ENCODE results near the gene CP. TPM values are rescaled to one million over a fixed set of nuclear protein-coding genes. Genes with fewer than 3 reads are reported as not detected.

The CP gene
- total and polyA plus RNA-seq, 9 of the 15 experiments (the other 6 are each of a cell fraction or from before 2014, with no cell fraction given): 0.30 to 0.75 TPM; not detected in 7

- TF ChIP-seq, protein P1, sequence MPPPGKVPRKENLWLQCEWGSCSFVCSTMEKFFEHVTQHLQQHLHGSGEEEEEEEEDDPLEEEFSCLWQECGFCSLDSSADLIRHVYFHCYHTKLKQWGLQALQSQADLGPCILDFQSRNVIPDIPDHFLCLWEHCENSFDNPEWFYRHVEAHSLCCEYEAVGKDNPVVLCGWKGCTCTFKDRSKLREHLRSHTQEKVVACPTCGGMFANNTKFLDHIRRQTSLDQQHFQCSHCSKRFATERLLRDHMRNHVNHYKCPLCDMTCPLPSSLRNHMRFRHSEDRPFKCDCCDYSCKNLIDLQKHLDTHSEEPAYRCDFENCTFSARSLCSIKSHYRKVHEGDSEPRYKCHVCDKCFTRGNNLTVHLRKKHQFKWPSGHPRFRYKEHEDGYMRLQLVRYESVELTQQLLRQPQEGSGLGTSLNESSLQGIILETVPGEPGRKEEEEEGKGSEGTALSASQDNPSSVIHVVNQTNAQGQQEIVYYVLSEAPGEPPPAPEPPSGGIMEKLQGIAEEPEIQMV (tag; conservative IDR thresholded peaks at IDR 0.05; ENCODE audit: low read depth): no peak
- no peak for TF ChIP-seq SP2 (IDR thresholded peaks at IDR 0.05; ENCODE audit: extremely low read depth, low read depth, low read length, poor library complexity, severe bottlenecking)
- no peak for TF ChIP-seq NKRF (IDR thresholded peaks at IDR 0.05; ENCODE audit: borderline replicate concordance)
- TF ChIP-seq, protein P2, sequence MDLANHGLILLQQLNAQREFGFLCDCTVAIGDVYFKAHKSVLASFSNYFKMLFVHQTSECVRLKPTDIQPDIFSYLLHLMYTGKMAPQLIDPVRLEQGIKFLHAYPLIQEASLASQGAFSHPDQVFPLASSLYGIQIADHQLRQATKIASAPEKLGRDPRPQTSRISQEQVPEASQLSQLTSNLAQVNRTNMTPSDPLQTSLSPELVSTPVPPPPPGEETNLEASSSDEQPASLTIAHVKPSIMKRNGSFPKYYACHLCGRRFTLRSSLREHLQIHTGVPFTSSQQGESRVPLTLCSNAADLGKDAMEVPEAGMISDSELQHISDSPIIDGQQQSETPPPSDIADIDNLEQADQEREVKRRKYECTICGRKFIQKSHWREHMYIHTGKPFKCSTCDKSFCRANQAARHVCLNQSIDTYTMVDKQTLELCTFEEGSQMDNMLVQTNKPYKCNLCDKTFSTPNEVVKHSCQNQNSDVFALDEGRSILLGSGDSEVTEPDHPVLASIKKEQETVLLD (IDR thresholded peaks at IDR 0.05): no peak
- no peak for TF ChIP-seq RBBP5 (IDR thresholded peaks at IDR 0.05; ENCODE audit: borderline replicate concordance, insufficient read depth, low read length, poor library complexity, severe bottlenecking)
- no peak for TF ChIP-seq ZBTB5 (IDR thresholded peaks at IDR 0.05)
- TF ChIP-seq RHOXF2B (CRISPR knock-in tag; conservative IDR thresholded peaks at IDR 0.05): no peak
- peak in 1 of 2 experiments; percentile 55; a peak in 1 of 4 replicates for TF ChIP-seq ETV6 (IDR thresholded peaks at IDR 0.05; ENCODE audit: borderline replicate concordance in 1 of 2, low read depth in 2 of 2, low read length in 1 of 2)
- TF ChIP-seq ETV6 (CRISPR knock-in tag; IDR thresholded peaks at IDR 0.05; ENCODE audit: borderline replicate concordance): no peak
- TF ChIP-seq YY1 (IDR thresholded peaks at IDR 0.05; ENCODE audit: borderline replicate concordance in 1 of 3, control insufficient read depth in 1 of 3, extremely low read depth in 1 of 3, insufficient read depth in 3 of 3, insufficient read length in 1 of 3, insufficient replicate concordance in 2 of 3, low read depth in 1 of 3, low read length in 2 of 3): no peak
- peak; percentile 93 for TF ChIP-seq HMBOX1 (IDR thresholded peaks at IDR 0.05)
- 0 out of 2 replicates have a peak, but pooled peaks have one; percentile 44 for TF ChIP-seq CBFB (CRISPR knock-in tag; IDR thresholded peaks at IDR 0.05)
- TF ChIP-seq PREB (CRISPR knock-in tag; IDR thresholded peaks at IDR 0.05): no peak
- TF ChIP-seq ZBTB9 (CRISPR knock-in tag; IDR thresholded peaks at IDR 0.05): no peak
- no peak for TF ChIP-seq ZBTB17 (CRISPR knock-in tag; IDR thresholded peaks at IDR 0.05)
Measured at GRCh38 chr3:149151843-149152242, 69.8 kb downstream of the CP start (continued).
